OCI-LY7 (cell line): Measurements from ENCODE around the gene CTNNA2.

ENCODE experiments used
- EZH2phosphoT487 ChIP-seq: fragments of 200-600 bp; sonication (generic); IDR thresholded peaks from 2 replicates; pipeline ENCODE4 v1.6.1; 2018; ENCODE audit warnings: low read depth, borderline replicate concordance, mild to moderate bottlenecking, mixed run types, antibody characterized with exemption, low read length, moderate library complexity, mixed read lengths
- TF ChIP-seq, protein P1 (sequence below): fragments of 200-600 bp; sonication (generic); conservative IDR thresholded peaks from 2 replicates; pipeline ENCODE4 v1.5.1; 2014; ENCODE audit warnings: mild to moderate bottlenecking, antibody characterized with exemption, low read length, moderate library complexity, mixed read lengths

DNA sequence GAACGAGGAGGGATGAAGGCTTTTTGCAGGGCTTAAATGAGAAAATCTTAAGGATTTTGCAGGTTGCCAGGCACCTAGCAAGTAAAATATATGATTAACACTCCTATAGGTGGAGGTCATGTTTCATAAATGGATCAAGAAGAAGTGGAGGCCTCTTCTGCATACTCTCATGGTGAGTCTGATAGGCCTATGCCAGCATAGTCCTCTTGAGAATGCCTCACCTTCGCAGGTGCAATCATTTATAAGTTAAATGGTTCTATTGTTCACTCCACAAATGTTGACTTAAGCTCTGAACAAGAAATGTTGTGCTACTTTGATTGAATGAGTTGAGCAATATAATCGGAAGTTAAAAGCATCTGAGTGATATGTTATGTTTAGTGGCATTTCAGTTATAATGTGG lies 779.6 kb downstream of the CTNNA2 start:
- no peak for TF ChIP-seq EZH2phosphoT487
- TF ChIP-seq, protein P1, sequence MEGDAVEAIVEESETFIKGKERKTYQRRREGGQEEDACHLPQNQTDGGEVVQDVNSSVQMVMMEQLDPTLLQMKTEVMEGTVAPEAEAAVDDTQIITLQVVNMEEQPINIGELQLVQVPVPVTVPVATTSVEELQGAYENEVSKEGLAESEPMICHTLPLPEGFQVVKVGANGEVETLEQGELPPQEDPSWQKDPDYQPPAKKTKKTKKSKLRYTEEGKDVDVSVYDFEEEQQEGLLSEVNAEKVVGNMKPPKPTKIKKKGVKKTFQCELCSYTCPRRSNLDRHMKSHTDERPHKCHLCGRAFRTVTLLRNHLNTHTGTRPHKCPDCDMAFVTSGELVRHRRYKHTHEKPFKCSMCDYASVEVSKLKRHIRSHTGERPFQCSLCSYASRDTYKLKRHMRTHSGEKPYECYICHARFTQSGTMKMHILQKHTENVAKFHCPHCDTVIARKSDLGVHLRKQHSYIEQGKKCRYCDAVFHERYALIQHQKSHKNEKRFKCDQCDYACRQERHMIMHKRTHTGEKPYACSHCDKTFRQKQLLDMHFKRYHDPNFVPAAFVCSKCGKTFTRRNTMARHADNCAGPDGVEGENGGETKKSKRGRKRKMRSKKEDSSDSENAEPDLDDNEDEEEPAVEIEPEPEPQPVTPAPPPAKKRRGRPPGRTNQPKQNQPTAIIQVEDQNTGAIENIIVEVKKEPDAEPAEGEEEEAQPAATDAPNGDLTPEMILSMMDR: no peak
